Peyer's patch (tissue), 4 donors: ENCODE results near the gene SEMA3C. TPM values are rescaled to one million over a fixed set of nuclear protein-coding genes. Genes with fewer than 3 reads are reported as not detected.

Experiments
- DNase-seq, 3 donors: peaks; one replicate each; pipeline ENCODE4 v3.0.0-alpha.2; 2017 to 2019
- H3K27ac ChIP-seq, 4 donors: fragments of 200-600 bp; sonication (generic); one replicate each; pipeline ENCODE4 v1.5.1; 2016 to 2019
- H3K27me3 ChIP-seq, 2 donors: fragments of 200-600 bp; sonication (generic); one replicate each; pipeline ENCODE4 v1.5.1; 2019
- H3K36me3 ChIP-seq, 3 donors: fragments of 200-600 bp; sonication (generic); one replicate each; pipeline ENCODE4 v1.5.1; 2016 to 2019
- H3K4me1 ChIP-seq, 4 donors: fragments of 200-600 bp; sonication (generic); one replicate each; pipeline ENCODE4 v1.5.1; 2016 to 2019
- H3K4me3 ChIP-seq, 4 donors: fragments of 200-600 bp; sonication (generic); 1 replicate in 3 of 4; 2 replicates in 1 of 4; pipeline ENCODE4 v1.5.1; 2016 to 2019; ENCODE audit warnings: mild to moderate bottlenecking in 1 of 4
- H3K9me3 ChIP-seq, 4 donors: fragments of 200-600 bp; sonication (generic); one replicate each; pipeline ENCODE4 v1.5.1; 2016 to 2019; ENCODE audit warnings: mild to moderate bottlenecking in 1 of 4
- POLR2A ChIP-seq, 2 donors: fragments of 450-650 bp; IDR thresholded peaks; one replicate each; pipeline ENCODE4 v1.5.1; 2017; ENCODE audit warnings: antibody characterized with exemption in 2 of 2, mild to moderate bottlenecking in 2 of 2, moderate library complexity in 2 of 2
- total RNA-seq, 4 donors: library from RNA; depleted of rRNA; stranded (reverse); fragments of >200 nt; gene quantifications; one replicate each; pipeline ENCODE4 v1.1.0, GENCODE V29; 2016
- TF ChIP-seq, protein P1 (sequence below), 6 experiments: fragments of 450-650 bp in 4 of 6; fragments of 200-600 bp in 2 of 6; sonication (generic) in 1 of 6; IDR thresholded peaks; one replicate each; pipeline ENCODE4 v1.5.1; 2017 to 2019; ENCODE audit warnings: antibody characterized with exemption in 6 of 6, mild to moderate bottlenecking in 3 of 6, moderate library complexity in 1 of 6

Gene SEMA3C
- total RNA-seq, 4 donors from 2014 or later: 35.7 to 120 (median 56.4) TPM

DNA sequence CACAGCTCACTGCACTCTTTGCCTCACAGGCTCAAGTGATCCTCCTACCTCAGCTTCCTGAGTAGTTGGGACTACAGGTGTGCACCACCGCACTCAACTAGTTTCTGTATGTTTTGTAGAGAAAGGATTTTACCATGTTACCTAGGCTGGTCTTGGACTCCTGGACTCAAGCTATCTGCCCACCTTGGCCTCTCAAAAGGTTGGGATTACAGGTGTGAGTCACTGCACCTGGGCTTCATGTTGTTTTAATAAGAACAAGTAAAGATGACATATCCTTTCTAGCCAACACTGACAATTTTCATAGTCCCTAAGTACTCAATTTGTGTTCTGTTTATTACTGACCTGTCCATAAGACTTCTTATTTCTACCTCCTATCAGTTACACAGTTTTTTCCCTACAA, 16.8 kb downstream of the SEMA3C start:
- H3K36me3 ChIP-seq: no peaks in the 10 kb centered on the region

DNA sequence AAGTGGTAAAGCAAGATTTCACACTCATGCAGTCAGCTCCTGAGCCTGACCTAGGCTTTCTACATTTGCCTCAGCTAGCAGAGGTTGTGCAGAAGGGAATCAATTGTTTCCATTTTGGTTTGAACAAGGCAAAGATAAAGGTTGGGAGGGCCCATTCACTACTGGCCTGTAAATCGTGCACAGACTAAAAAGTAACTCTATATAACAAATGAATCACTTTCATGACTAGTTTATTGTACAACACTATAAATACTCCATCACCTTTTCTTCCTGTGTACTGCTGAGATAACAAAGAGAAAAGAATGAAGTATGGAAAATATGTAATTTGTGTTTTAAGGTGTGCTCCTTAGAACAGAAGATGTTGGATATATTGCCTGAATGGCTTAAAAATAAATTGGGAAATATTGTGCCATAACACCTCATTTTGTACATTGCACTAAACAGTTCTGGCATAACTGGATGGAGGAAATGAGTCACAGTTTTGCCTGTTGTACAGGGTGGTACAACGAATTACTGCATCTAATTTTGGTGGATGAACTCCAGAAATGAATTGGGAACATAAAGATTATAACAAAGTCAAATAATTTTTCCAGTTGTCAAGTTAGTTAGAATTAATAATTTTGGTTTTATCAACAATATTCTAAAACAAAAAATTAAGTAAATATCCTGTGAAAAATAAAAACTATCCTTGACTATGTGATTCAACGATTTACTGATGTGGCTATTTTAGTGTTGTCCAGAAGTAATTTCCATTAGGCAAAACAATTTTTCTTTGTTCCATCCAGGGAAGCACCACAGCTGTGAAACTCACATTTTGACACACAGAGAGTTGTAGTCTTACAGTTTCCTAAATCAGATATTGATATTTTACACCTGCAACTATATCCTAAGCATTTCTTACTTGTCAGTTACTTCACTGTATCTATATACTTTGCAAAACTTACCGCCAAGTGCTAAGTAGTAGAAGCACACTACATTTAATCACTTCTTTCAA, 18.0 kb downstream of the SEMA3C start:
- TF ChIP-seq, protein P1, sequence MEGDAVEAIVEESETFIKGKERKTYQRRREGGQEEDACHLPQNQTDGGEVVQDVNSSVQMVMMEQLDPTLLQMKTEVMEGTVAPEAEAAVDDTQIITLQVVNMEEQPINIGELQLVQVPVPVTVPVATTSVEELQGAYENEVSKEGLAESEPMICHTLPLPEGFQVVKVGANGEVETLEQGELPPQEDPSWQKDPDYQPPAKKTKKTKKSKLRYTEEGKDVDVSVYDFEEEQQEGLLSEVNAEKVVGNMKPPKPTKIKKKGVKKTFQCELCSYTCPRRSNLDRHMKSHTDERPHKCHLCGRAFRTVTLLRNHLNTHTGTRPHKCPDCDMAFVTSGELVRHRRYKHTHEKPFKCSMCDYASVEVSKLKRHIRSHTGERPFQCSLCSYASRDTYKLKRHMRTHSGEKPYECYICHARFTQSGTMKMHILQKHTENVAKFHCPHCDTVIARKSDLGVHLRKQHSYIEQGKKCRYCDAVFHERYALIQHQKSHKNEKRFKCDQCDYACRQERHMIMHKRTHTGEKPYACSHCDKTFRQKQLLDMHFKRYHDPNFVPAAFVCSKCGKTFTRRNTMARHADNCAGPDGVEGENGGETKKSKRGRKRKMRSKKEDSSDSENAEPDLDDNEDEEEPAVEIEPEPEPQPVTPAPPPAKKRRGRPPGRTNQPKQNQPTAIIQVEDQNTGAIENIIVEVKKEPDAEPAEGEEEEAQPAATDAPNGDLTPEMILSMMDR (IDR thresholded peaks at IDR 0.05): no peak
- Histone ChIP-seq H3K9me3 (no peaks in the 10 kb centered on the region), H3K27me3 (no peaks in the 10 kb centered on the region), H3K4me3 (no peak overlapping the region), H3K36me3 (no peaks in the 10 kb centered on the region), H3K27ac (peak overlapping the region in 1 of 4 donors; percentile 6), H3K4me1 (no peaks in the 10 kb centered on the region)
- DNase-seq: no peak

More for the DNA sequence above, 16.8 kb downstream of the SEMA3C start:
- no peaks in the 10 kb centered on the region for H3K27me3 ChIP-seq
- no peak for DNase-seq
- H3K27ac ChIP-seq: no peak overlapping the region
- no peak overlapping the region for H3K4me3 ChIP-seq
- no peaks in the 10 kb centered on the region for H3K9me3 ChIP-seq
- TF ChIP-seq, protein P1 (IDR thresholded peaks at IDR 0.05): no peak
- no peak for TF ChIP-seq POLR2A (IDR thresholded peaks at IDR 0.05)
- H3K4me1 ChIP-seq: no peaks in the 10 kb centered on the region

DNA sequence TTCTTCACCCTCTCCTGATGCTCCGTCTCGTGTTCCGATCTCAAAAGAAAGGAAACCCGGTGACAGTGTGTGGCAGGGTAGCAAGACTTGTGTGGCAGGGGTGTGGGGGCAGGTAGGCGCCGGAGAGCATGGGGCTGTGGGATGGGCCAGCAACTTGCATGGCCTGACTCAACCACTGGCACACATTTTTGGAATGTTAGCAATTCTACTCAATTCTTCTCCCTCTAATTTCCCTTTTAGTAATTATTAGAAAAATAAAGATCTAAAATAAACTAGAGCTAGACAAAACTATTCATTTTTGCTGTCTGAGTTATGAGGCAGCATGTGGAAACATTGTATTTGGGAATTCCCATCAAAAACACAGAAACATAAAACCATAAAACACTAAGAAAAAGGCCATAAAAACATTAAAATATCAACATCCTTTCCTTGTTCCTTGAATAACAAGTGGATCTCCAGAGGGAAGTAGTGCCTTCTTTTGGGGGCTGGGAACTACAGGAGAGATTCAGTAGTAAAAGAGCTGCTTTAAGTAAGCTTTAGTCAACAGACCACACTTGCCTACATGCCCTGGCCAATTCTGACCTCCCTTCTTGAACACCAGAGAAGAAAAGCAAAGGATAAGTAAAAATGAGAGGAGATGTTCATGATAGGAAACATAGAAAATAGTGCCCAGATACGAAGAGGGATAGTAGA, 21.8 kb downstream of the SEMA3C start:
- Histone ChIP-seq H3K27ac (no peak overlapping the region), H3K36me3 (no peaks in the 10 kb centered on the region), H3K27me3 (no peaks in the 10 kb centered on the region), H3K4me1 (no peaks in the 10 kb centered on the region), H3K9me3 (no peaks in the 10 kb centered on the region), H3K4me3 (no peak overlapping the region)
- TF ChIP-seq, protein P1 (IDR thresholded peaks at IDR 0.05): no peak
- TF ChIP-seq POLR2A (IDR thresholded peaks at IDR 0.05): no peak
- DNase-seq: no peak

DNA sequence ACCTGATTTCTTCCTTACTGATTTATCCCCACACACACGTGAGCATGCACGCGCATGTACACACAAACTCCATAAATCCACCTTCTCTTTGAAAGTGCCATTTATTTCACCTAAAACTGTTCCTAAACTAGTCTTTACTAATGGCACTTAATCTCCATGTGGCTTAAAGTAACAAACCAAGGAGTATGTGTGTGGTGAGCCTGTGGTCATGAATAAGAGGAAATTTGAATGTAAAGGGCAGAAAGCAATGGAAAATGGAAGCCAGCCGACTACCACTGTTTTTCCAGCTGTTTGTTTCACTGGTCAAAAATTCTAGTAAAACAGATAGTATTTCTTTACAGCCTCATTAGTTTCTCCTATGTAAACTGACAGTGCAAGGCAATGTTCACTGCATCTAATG, 23.8 kb downstream of the SEMA3C start:
- no peak for DNase-seq
- TF ChIP-seq, protein P1 (IDR thresholded peaks at IDR 0.05): no peak
- no peak for TF ChIP-seq POLR2A (IDR thresholded peaks at IDR 0.05)
- H3K4me1 ChIP-seq: no peaks in the 10 kb centered on the region
- no peaks in the 10 kb centered on the region for H3K9me3 ChIP-seq
- no peaks in the 10 kb centered on the region for H3K27me3 ChIP-seq
- H3K36me3 ChIP-seq: no peaks in the 10 kb centered on the region
- H3K4me3 ChIP-seq: no peak overlapping the region
- no peak overlapping the region for H3K27ac ChIP-seq

DNA sequence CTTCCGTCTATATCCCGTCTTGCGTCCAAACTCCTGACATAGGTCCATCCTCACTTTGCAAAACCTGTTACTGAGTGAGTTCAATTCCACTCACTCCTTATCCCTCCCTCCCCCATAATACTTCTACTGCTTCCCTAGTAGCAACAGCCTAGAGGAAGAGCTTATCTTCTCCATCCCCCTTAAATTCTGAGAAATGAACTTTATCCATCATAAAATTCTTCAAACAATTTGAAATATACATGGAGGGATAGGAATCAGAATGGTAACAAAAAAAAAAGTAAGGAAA, 27.6 kb downstream of the SEMA3C start:
- no peak overlapping the region for H3K27ac ChIP-seq
- TF ChIP-seq, protein P1 (IDR thresholded peaks at IDR 0.05): no peak
- TF ChIP-seq POLR2A (IDR thresholded peaks at IDR 0.05): no peak

More for the DNA sequence above, 27.6 kb downstream of the SEMA3C start:
- no peaks in the 10 kb centered on the region for H3K9me3 ChIP-seq
- no peaks in the 10 kb centered on the region for H3K36me3 ChIP-seq
- no peak for DNase-seq
- no peak overlapping the region for H3K4me3 ChIP-seq
- no peaks in the 10 kb centered on the region for H3K4me1 ChIP-seq
- no peaks in the 10 kb centered on the region for H3K27me3 ChIP-seq
